Panc1 (cell line): ENCODE measurements around the gene PRPF19. TPM values are rescaled to one million over a fixed set of nuclear protein-coding genes. Genes with fewer than 3 reads are reported as not detected.

Experiments used
- ATAC-seq: fragments of 200-7000 bp; cut with Tn5 transposase; 2 replicates; pipeline ENCODE4 v1.9.1; 2020; ENCODE audit warnings: mild to moderate bottlenecking, moderate library complexity
- BruUV-seq: library from RNA; stranded (reverse); fragments of 400-500 nt; replicated peaks from 2 replicates; lab custom pipeline; 2021; lab: Mats Ljungman, UMichigan
- CTCF ChIA-PET: fragments of 300-600 bp; sonication (Branson Sonifier 250); formaldehyde crosslinking; loops from one replicate; lab custom pipeline; 2022; ENCODE audit warnings: antibody characterized with exemption; lab: Charles Lee
- POLR2A ChIA-PET: fragments of 300-600 bp; sonication (Branson Sonifier 250); formaldehyde crosslinking; loops from one replicate; lab custom pipeline; 2022; ENCODE audit warnings: antibody characterized with exemption; lab: Charles Lee
- DNase-seq: peaks from one replicate; pipeline ENCODE4 v3.0.0-alpha.2; 2010; ENCODE audit warnings: low read depth, low spot score
- H3K27ac ChIP-seq: 2 replicates; pipeline ENCODE4 v1.5.1; 2011; ENCODE audit warnings: mild to moderate bottlenecking, low read length, inconsistent platforms
- H3K27me3 ChIP-seq: fragments of 200-500 bp; sonication (Bioruptor generic); 2 replicates; pipeline ENCODE4 v1.6.0; 2014; ENCODE audit warnings: low read length, inconsistent platforms; ENCODE audit not compliant: control insufficient read depth, insufficient read depth
- H3K36me3 ChIP-seq: fragments of 200-500 bp; sonication (Bioruptor generic); 2 replicates; pipeline ENCODE4 v1.5.1; 2014; ENCODE audit warnings: inconsistent platforms, mild to moderate bottlenecking, low read length, moderate library complexity; ENCODE audit not compliant: control insufficient read depth, insufficient read depth
- H3K4me1 ChIP-seq: 2 replicates; pipeline ENCODE4 v1.5.1; 2011; ENCODE audit warnings: inconsistent platforms, mild to moderate bottlenecking, low read length, moderate library complexity; ENCODE audit not compliant: control insufficient read depth, insufficient read depth
- H3K4me3 ChIP-seq, 2 experiments: 2 replicates each; pipeline ENCODE4 v1.5.1; 2011 to 2012; ENCODE audit warnings: low read depth in 2 of 2, low read length in 2 of 2, mild to moderate bottlenecking in 2 of 2, inconsistent platforms in 1 of 2, moderate library complexity in 1 of 2
- H3K9me3 ChIP-seq: fragments of 200-500 bp; sonication (Bioruptor generic); 2 replicates; pipeline ENCODE4 v1.5.1; 2014; ENCODE audit warnings: low read depth, mild to moderate bottlenecking, inconsistent platforms, low read length, moderate library complexity; ENCODE audit not compliant: control insufficient read depth, insufficient read depth
- CTCF ChIP-seq: fragments of 450-650 bp; IDR thresholded peaks from 2 replicates; pipeline ENCODE4 v1.5.1; 2017; ENCODE audit warnings: mild to moderate bottlenecking
- POLR2AphosphoS5 ChIP-seq: IDR thresholded peaks from 2 replicates; pipeline ENCODE4 v1.6.1; 2012; ENCODE audit warnings: mild to moderate bottlenecking, low read depth, low read length, moderate library complexity
- REST ChIP-seq, 2 experiments: IDR thresholded peaks; 2 replicates each; pipeline ENCODE4 v1.6.1; 2011 to 2012; ENCODE audit warnings: low read depth in 2 of 2, control low read depth in 1 of 2, low read length in 1 of 2, mild to moderate bottlenecking in 1 of 2, moderate library complexity in 1 of 2; ENCODE audit not compliant: insufficient read depth in 1 of 2
- SIN3A ChIP-seq: IDR thresholded peaks from 2 replicates; pipeline ENCODE4 v1.6.1; 2012; ENCODE audit warnings: low read depth, mild to moderate bottlenecking, low read length, moderate library complexity, borderline replicate concordance; ENCODE audit not compliant: insufficient read depth
- TCF7L2 ChIP-seq: IDR thresholded peaks from 2 replicates; pipeline ENCODE4 v1.6.1; 2011; ENCODE audit warnings: mild to moderate bottlenecking, low read depth, low read length, inconsistent platforms
- in situ Hi-C: cut with HindIII; loops from 2 replicates; pipeline ENCODE4 v1.10.0; 2016; ENCODE audit warnings: low sequenced_read_pairs, low pct_unique_long_range_greater_than_20kb
- intact Hi-C: fragments of 100-400 bp; cut with micrococcal nuclease; formaldehyde crosslinking; loops from one replicate; pipeline ENCODE4 v1.10.0; 2022; ENCODE audit not compliant: unreplicated experiment
- total RNA-seq: library from RNA; stranded (reverse); gene quantifications from one replicate; pipeline ENCODE4 v1.2.1, GENCODE V29; 2021; ENCODE audit not compliant: unreplicated experiment

The PRPF19 gene
- total RNA-seq, 1 experiment from 2014 or later, result 149 TPM

GRCh38 chr11:60912851-60913528 is 6.6 kb upstream of the PRPF19 start:
- BruUV-seq, result no TSS peak
- H3K36me3 ChIP-seq, result no peaks in the 10 kb centered on the region
- ChIA-PET CTCF (no interaction called here), POLR2A (no interaction called here)
- no peak for TF ChIP-seq POLR2AphosphoS5
- no peak for TF ChIP-seq SIN3A
- no peak for TF ChIP-seq CTCF
- TF ChIP-seq REST (IDR thresholded peaks at IDR 0.05; ENCODE audit: insufficient read depth in 1 of 2, low read depth in 2 of 2, low read length in 1 of 2), result no peak
- TF ChIP-seq TCF7L2, result no peak
- DNase-seq, result no peak
- in situ Hi-C loops (no loop called here), intact Hi-C loops (no loop called here)
- 0 out of 2 replicates have a peak, but pooled peaks cover 3% of the 10 kb centered on the region for H3K27me3 ChIP-seq
- peaks cover 15% of the 10 kb centered on the region for H3K4me1 ChIP-seq
- peak overlapping the region; percentile 69 to 79; a peak in 3 of 4 replicates for H3K4me3 ChIP-seq
- peak overlapping the region; percentile 97 for H3K27ac ChIP-seq
- no peak for ATAC-seq
- no peaks in the 10 kb centered on the region for H3K9me3 ChIP-seq

GRCh38 chr11:60912223-60912850 is 6.0 kb upstream of the PRPF19 start:
- DNase-seq, result no peak
- TF ChIP-seq POLR2AphosphoS5 (no peak), CTCF (no peak), REST (IDR thresholded peaks at IDR 0.05; ENCODE audit: insufficient read depth in 1 of 2, low read depth in 2 of 2, low read length in 1 of 2) (no peak), SIN3A (no peak), TCF7L2 (no peak)
- Histone ChIP-seq H3K27me3 (0 out of 2 replicates have a peak, but pooled peaks cover 3% of the 10 kb centered on the region), H3K9me3 (no peaks in the 10 kb centered on the region), H3K4me1 (peaks cover 15% of the 10 kb centered on the region), H3K4me3 (no peak overlapping the region), H3K27ac (no peak overlapping the region), H3K36me3 (no peaks in the 10 kb centered on the region)
- no peak for ATAC-seq
- no TSS peak for BruUV-seq
- in situ Hi-C loops, result no loop called here
- ChIA-PET POLR2A (no interaction called here), CTCF (no interaction called here)
- intact Hi-C loops, result no loop called here
